ENCODE data around the gene MRPS7.
"Not testable (repeated sequence)": the region's sequence is repeated elsewhere in the genome, so short reads cannot be mapped to it uniquely, and the experiment has no call there.

The MRPS7 gene

DNA sequence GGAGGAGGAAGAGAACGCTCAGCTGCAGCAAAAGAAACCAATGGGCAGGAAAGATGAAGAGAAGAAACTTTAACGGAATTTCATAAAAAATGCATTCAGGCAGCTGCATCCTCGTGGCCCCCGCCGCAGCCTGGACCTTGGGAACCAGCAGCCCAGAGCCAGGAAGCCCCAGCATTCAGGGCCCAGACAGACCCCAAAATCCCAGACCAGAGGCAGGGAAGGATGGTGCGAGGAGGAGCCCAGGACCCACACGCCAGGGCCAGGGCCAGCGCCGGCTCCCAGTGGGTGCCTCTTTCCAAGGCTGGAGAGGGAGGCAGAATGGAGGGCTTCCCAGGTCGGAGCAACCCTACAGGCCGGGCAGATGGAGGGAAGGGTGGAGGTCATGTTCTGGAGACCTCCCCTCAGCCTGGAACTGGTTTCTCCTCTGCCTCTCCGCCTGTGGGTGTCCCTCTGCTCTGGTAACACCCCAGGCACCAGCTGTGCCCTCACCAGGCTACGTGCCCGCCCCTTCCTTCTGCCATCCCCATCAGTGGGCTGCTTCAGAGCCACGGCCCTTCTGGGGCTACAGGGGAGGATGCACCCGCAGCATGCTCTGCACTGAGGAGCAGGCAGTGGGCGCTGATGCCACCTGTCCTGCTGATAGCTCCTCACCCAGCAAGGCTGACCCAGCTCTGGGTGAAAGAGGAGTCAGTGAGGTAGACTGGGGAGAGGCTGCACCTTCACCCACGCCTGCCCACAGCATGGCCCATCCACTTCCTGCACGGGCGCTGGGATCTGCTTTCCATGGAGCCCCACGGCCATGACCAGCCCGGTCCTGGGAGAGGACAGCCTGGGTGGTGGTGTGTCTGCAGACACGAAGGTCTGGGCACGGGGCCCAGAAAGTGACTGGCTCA, 10.5 kb downstream of the MRPS7 start:
- DNase-seq (ENCODE audit: low spot score) = no peak

DNA sequence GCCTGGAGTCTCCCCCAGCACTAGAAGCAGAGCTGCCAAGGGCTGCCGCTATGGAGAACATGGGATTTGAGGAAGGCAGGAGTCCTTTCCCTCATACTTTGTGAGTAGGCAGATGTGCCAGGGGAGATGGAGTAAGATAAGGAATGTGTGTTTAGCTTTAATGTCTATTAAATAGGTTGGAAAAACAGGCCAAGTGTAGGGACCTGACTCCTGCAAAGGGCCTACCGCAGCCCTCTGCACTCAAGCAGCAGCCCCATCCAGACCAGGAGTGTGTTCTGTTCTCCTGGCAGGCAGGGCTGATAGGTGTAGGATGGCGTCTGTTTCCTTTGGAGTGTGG, 11.1 kb downstream of the MRPS7 start:
- DNase-seq (ENCODE audit: low spot score) = no peak

DNA sequence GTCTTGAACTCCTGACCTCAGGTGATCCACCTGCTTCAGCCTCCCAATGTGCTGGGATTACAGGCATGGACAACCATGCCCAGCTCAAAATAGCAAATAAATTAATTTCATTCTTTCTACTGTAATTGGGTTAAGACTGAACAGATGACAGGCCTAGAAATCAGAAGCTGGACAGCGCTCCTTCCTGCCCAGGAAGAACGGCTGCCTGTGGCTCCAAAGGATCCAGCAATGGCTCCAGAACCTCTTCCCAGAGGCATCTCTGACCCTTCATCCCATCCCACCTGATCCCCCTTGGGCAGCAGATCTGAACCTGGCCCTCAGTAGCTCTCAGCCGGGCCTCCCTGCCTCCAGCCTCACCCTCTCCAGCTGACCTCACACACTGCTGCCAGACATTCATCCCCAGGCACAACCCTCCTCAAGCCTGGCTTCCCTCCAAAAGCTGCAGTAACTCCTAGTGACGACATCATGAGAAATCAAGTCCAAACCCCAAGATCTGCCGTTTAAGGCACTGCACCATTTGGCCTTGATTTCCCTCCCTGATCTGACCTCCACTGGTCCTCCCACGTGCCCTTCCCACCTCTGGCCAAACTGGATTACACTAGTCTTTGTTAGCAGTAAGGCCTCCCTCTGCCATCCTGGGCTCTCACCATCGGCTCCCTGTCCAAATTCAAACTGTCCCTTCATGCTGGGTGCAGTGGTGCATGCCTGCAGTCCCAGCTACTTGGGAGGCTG, 12.5 kb downstream of the MRPS7 start:
- no peak for DNase-seq (ENCODE audit: low spot score)

DNA sequence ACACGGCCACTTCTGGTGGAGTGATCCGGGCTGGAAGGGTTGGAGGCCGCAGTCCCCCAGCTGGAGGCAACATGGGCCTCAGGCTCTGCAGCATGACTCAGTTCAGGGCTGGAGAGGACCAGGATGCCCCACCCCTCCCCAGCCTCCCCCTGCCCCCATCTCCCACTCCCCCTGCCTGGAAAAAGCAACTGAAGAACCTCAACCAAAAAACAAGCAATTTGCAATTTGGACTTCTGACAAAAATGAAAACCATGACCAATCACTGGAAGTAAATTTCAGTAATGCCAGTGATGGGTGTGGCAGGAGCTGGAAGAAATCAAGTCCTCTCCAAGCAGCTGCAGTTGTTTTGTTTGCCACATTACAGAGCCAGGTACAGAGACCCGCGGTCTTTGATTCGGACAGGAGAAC, 16.0 kb downstream of the MRPS7 start:
- no peak for DNase-seq (ENCODE audit: low spot score)

DNA sequence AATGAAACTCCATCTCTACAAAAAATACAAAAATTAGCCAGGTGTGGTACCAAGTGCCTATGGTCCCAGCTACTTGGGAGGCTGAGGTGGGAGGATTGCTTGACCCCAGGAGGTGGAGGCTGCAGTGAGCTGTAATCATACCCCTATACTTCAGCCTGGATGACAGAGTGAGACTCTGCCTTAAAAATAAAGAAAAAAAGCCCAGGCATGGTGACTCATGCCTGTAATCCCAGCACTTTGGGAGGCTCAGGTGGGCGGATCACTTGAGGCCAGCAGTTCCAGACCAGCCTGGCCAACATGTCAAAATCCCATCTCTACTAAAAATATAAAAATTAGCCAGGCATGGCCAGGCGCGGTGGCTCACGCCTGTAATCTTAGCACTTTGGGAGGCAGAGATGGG, 18.5 kb downstream of the MRPS7 start:
- not testable (repeated sequence) for DNase-seq (ENCODE audit: low spot score)

DNA sequence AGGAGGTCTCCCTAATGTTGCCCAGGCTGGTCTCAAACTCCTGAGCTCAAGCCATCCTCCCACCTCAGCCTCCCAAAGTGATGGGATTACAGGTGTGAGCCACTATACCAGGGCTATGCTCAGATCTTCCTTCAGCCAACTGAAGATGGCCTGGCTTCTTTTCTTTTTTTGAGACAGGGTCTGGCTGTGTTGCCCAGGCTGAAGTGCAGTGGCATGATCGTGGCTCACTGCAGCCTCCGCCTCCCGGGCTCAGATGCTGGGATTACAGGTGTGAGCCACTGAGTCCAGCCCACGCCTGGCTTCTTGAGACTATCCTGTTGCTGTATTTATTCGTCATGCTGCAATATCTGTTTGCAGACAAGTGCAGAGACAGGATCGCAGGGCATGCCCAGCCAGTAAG, 23.4 kb downstream of the MRPS7 start:
- no peak for DNase-seq (ENCODE audit: low spot score)

DNA sequence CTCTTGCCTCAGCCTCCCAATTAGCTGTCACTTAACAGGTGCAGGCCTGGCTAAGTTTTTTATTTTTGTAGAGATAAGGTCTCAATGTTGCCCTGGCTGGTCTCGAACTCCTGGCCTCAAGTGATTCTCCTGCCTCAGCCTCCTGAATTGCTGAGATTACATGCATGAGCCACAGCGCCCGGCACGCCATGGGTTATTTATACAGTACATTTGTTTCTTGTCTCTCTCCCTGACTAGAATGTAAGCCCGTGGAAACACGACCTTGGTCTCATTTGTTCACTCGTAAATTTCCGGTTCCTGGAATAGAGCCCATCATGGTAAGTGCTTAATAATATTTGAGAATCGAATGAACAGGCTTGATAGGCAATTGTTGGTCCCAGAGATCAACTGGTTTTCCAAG, 25.5 kb downstream of the MRPS7 start:
- no peak for DNase-seq (ENCODE audit: low spot score)

DNA sequence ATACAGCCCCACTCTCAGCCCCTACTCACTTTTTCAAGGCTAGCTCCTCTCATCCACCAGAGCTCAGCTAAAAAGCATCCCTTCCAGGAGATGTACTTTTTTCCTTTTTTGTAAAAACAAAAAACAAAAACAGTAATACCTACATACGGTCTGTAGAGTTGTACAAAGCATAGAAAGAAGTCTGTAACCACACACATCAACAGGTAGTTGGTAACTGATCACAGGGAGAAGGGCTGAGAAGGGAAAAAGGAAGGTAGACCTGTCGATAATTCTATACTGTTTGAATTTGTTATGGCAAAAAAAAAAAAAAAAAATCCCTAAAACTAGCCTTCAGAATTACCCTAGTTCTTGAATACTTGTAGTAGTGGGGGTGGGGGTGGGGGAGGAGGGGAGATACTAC, 26.7 kb downstream of the MRPS7 start:
- DNase-seq (ENCODE audit: low spot score) = no peak

DNA sequence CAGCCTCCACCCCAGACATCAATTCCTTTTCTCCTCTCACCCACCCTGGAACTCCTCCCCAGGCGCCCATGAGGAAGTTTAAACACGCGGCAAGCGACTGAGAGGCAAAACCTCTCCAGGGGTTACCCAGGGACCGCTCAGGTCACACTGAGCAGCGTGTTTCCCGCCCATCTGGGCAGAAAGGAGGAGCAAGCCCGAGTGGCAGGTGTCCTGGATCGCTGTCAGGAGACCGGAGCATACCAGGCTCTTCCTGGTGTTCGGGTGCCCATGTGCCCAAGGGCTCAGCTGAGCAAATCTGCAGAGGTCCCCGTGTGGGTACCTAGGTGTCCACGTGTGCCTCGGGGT, 27.1 kb downstream of the MRPS7 start:
- peak; percentile 54 for DNase-seq (ENCODE audit: low spot score)

DNA sequence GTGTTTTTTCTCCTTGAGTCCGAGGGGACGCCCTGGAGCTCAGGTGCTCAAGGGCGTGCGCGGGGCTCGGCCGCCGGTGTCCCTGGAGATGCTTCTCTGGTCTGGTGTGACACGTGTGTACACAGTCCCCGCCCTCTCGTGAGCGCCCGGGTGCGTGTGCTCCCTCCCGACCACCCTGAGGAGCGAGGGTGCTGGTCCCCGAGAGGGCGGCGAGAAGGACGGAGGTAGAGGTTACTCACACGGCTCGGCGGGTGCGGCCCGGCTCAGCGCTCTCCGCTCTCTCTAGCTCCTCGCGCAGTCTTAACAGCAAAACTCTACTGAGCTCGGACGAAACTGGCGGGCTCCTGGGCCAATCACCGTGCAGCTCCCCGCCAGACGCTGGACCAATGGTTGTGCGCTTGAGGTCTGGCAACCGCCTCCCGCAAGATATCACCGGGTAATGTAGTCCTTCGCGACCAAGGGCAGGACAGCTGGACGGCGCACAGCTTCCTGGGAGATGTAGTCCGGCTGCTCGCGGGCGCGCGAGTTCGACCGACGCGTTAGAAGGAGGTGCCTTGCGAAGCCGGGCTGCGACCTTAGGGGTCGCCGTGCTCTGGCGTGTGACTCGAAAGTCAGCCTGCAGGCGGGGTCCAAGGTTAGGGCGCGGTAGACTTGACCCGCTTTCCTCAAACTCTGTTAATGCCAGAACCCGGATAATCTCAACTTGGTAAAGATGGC, 27.6 kb downstream of the MRPS7 start, which contains the start of gene SLC25A19:
Gene SLC25A19 (minus strand): TSS at position 319 of the 717 bp plus-strand sequence. CDS start 2,669 bp downstream, outside the sequence.
- DNase-seq (ENCODE audit: low spot score) = peak; percentile 98

DNA sequence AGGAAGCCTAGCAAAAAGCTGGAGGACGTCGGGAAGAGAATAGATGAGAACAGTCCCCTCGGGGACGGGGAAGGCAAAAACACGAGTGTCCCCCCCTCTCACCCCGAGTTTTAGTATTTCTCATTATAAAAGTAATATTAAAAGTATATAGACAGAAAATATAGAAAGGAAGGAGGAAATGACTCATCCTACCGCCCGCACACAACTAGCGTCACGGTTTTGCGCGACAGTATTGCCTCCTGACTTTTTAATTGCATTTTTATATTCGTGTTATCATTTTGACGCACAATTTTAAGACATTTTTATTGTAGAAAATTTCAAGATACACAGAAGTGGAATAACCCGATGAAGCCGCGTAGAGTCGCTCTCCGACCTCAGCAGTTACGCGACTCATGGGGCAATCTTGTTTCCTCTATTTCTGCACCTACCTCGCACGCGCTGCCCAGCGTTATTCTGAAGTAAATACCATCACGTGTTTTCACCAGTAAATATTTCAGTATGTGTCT, 28.2 kb downstream of the MRPS7 start:
- no peak for DNase-seq (ENCODE audit: low spot score)

DNA sequence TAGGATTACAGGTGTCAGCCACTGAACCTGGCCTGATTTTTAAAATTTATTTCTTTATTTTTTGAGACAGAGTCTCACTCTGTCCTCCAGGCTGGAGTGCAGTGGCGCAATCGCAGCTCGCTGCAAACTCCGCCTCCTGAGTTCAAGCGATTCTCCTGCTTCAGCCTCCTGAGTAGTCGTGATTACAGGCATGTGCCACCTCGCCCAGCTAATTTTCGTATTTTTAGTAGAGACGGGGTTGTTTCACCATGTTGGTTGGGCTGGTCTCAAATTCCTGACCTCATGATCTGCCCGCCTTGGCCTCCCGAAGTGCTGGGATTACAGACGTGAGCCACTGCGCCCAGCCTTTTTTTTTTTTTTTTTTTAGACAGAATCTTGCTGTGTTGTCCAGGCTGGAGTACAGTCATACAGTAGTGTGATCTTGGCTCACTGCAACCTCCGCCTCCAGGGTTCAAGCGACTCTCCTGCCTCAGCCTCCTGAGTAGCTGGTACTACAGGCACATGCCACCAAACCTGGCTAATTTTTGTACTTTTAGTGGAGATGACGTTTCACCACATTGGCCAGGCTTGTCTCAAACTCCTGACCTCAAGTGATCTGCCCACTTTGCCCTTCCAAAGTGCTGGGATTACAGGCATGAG, 31.2 kb downstream of the MRPS7 start:
- not testable (repeated sequence) for DNase-seq (ENCODE audit: low spot score)

DNA sequence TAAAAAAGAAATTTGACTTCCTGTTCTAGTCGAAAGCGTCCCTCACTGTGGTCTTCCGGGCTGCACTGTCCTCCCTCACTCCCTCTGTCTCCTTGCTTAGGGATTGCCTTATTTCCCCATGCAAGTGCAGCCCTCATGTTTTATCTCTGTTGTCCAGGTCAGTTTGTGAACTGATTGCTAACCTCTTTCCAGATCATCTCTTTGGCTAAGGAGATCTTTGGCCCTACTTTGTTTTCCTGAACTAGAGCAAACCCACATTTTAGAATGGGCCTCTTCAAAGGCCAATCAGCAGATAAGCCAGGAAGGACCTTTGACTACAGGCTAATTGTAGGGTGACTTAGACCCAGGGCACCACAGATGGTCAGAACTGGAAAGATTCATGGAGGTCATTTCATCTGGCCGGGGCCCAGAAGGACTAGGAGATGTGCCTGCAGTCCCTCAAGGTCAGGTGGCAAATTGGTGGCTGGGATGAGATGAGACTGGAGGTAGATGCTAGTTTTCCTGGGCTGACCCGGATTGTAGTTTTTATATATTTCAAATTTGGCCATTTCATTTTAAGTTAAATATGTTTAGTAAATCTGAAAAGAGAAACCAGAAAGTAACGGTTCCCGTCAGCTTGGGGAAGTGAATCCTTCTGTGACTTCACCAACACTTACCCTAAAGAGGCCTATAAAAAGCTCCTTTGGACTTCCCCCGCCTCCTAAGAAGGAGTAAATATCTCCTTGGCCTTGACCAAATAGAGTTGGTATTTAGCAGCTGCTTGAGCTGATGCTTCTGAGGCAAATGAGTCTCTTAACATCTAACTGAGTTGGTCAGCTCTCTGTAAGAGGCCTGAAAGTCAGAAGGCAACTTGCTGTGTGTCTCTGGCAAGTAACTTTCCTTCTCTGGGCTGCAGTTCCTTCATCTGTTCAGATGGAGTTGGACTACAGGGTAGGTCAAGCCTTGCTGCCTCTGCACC, 33.8 kb downstream of the MRPS7 start:
- no peak for DNase-seq (ENCODE audit: low spot score)

DNA sequence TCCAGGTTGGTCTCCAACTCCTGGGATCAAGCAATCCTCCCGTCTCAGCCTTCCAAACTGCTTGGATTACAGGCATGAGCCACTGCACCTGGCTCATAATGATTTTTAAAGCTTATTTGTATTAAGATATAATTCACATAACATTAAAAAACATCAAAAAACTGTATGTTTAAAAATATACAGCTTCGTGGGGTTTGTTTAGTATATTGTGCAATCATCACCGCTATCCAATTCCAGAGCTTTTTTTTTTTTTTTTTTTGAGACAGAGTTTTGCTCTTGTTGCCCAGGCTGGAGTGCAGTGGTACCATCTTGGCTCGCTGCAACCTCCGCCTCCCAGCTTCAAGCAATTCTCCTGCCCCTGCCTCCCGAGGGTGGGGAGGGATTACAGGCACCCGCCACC, 38.6 kb downstream of the MRPS7 start:
- no peak for DNase-seq (ENCODE audit: low spot score)

DNA sequence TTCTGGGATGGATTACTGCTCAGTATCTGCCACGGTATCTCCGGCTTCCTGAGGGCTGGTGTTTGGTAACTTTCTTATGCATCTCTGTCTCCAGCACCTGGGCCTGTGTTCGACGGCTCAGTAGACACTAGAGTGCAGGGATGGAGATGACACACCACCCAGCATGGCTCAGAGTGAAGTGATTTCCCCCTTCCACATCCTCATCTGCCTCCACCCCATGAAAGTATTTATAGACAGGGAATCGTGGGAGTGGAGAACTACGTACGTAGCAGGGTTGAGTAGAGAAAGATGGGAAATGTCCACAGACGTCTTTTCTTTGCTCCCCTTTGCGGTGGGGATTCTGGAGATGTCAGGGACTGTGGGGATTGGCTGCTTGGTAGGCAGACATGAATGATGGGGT, 39.4 kb downstream of the MRPS7 start:
- no peak for DNase-seq (ENCODE audit: low spot score)

DNA sequence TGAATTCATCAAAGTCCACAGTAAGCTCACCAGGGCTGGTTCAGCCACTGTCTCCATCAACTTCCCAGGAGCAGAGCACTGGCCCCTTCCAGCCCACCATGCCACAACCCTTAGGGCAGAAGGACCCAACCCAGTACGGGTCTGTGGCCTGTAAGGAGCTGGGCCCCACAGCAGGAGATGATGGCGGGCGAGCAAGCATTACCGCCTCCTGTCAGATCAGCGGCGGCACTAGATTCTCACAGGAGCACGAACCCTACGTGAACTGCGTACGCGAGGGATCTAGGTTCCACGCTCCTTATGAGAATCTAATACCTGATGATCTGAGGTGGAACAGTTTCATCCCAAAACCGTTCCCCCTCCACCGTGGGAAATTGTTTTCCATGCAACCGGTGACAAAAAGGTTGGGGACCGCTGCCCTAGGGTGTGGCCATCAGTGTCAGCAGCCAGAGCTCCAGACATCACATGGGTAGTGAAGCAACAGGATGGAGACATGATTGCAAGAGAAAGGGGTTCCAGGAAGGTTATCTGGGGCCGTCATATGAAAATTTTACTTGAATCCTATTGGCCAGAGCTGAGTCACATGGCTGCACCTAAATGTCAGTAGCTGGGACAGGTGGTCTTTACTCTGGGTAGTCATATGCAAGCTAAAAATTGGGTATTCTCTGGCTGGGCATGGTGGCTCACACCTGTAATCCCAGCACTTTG, 40.0 kb downstream of the MRPS7 start:
- no peak for DNase-seq (ENCODE audit: low spot score)

DNA sequence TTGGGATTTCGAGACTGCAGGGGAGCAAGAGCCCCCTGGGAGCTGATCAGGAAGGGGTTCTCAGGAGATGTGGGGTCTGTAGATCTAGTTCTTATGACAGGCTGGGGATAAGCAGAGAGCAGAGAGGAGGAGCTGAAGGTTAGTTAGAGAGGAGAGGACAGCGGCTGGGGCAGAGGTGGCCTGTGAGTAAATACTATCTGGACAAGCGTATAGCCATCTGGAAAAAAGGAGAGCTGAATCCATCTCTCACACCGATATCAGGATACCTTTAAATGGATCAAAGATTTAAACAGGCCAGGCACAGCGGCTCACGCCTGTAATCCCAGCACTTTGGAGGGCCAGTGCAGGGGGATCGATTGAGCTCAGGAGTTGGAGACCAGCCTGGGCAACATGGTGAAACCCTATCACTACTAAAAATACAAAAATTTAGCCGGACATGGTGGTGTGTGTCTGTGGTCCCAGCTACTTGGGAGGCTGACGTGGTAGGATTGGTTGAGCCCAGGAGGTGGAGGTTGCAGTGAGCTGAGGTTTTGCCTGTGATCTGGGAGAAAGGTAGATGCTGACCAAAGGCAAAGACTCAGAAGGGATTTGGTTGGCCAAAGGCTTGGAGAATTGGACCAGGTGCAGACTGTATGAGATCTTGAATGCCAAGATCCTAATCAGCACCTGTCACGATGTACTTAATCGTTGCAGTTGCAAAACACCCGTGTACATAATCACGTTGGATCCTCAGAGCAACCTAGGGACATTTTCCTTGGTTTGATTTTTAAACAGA, 46.5 kb downstream of the MRPS7 start:
- DNase-seq (ENCODE audit: low spot score) = no peak

DNA sequence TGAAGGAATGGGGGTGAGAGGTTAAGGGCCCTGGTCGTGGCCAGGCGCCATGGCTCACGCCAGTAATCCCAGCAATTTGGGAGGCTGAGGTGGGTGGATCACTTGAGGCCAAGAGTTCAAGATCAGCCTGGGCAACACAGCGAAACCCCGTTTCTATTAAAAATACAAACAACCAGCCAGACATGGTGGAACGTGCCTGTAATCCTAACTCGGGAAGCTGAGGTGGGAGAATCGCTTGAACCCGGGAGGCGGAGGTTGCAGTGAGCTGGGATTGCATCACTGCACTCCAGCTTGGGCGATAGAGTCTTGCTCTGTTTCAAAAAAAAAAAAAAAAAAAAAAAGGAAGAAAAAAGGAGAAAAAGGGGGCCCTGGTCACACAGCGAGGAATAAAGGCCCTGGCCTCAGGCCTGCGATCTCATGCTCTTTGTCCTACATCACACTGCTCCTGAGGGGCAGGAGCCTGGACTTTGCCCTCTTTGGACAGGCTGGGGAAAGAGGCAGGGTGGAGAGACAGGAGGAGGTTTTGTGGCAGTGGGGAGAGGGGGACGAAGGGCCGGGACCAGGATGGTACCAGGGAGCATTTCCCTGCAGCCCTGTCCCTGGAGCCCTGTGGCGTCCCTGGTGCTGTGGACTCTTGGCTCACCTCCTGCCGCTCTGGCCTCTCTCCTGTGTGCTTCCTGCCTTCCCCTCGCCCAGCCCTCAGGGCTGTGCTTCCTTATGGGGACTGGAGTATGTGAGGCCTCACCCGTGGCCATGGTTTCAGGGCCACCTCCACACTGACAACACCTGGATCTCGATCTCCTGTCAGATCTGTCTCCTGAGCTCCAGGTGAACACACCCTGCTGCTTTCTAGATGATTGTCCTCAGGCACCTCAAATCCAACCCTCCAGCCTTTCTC, 47.3 kb downstream of the MRPS7 start:
- DNase-seq (ENCODE audit: low spot score) = peak; percentile 80

Data from HuH-7.5 (cell line).